ENCODE results near the gene DMAP1.

- TF ChIP-seq EZH2 (IDR thresholded peaks at IDR 0.05; ENCODE audit: borderline replicate concordance, low read length) (no peak), CTCF (conservative IDR thresholded peaks at IDR 0.05 in 1 of 2, IDR thresholded peaks at IDR 0.05 in 1 of 2; ENCODE audit: extremely low read depth in 1 of 2, insufficient read depth in 1 of 2, low read depth in 1 of 2, low read length in 2 of 2) (no peak)
These were observed 33.5 kb downstream of the DMAP1 start for GRCh38 chr1:44246806-44247205.
